T follicular helper cell (primary cell): Measurements from ENCODE around the gene MIB1.

ENCODE experiments used
- DNase-seq: peaks from one replicate; pipeline ENCODE4 v3.0.0-alpha.2; 2020; ENCODE audit warnings: low read depth

The MIB1 gene

DNA sequence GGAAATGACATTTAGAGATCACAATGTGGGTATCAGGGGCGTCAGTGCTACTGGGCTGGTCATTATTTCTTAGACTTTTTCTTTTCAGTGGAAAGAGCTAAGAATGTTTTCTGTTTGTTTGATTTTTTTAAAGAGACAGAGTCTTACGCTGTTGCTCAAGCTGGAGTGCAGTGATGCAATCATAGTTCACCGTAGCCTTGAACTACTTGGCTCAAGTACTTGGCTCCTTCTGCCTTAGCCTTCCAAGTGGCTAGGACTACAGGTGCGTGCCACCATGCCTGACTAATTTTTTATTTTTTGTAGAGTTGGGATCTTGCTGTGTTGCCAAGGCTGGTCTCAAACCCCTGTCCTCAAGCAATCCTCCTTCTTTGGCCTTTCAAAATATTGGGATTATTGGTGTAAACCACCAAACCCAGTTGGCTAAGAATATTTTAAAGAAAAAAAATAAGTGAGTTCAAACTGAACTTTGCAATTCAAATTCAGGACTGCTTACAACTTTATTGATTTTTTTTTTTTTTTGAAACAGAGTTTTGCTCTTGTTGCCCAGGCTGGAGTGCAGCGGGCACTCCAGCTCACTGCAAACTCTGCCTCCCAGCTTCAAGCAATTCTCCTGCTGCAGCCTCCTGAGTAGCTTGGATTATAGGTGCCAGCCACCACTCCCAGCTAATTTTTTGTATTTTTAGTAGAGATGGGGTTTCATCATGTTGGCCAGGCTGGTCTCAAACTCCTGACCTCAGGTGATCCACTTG, 154.2 kb downstream of the MIB1 start:
- DNase-seq, result no peak

DNA sequence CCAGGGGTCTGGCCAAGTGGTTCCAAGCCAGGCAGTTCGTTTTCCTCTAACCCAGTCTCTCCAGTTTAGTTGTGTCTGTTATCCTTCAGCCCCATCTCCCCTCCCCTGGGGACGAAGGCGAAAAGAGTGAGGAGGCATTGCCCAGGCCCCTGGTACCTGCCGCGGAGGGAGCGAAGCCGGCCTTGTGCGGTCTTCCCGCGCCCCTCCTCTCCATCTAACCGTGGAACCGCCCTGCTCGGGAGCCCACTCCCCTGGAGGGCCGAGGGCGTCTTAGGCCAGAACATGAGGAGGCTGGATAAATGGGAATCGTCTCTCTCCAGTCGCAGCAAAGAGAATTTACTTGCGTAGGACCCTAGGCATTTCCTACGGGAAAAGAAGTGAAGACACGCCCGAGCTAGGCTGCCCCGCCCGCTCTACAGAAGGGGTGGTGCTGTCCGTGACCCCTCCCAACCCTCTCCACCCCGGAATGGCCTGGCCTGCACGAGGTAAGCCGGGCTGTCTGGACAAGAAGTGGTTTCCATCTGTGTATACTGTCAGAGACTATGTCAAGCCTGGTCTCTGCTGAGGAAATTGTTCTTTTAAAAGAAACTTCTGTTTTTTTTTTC, 156.2 kb downstream of the MIB1 start:
- no peak for DNase-seq

DNA sequence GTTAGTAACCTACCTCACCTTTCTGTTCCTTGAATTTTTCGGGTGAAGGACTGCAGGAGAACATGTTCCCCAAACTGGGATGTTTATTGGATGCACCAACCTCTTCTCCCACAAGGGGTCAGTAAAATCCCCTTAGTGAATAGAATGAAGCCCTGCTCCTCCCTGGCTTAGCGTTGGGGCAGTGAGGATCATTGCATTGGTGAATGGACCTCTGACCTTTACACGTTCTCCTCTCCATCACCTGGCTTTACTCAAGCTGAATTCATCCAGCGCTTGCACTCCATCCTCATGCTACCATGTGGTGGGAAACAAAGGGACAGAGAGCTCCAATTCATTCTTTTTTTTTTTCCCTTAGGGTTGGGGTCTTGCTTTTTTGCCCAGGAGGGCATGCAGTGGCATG, 157.2 kb downstream of the MIB1 start:
- DNase-seq, result no peak

GRCh38 chr18:21900605-21901352, 160.2 kb downstream of the MIB1 start:
- DNase-seq, result no peak

DNA sequence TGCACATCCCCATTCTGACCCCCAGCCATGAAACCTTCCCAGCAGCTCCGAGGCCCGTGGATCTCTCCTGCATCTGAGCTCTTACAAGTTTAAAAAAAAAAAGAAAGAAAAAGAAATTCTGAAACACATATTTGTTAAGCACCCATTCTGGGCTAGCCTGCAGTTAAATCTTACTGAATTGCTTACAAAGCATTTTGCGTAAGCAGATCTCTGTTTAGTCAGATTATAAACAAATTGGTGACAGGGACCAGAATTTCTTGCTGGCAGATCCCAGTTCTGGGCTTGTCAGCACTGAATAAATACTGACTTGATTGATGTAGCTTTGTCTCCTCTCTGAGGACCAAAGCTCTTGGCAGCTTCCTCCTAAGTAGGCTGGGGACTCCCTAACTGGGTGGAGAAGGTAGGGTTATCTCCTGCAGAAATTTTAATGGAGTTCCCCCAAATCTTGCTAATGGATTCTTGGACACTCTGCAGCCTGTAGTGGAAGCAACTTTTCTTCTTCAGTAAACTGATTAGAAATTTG, 160.9 kb downstream of the MIB1 start:
- DNase-seq, result no peak

DNA sequence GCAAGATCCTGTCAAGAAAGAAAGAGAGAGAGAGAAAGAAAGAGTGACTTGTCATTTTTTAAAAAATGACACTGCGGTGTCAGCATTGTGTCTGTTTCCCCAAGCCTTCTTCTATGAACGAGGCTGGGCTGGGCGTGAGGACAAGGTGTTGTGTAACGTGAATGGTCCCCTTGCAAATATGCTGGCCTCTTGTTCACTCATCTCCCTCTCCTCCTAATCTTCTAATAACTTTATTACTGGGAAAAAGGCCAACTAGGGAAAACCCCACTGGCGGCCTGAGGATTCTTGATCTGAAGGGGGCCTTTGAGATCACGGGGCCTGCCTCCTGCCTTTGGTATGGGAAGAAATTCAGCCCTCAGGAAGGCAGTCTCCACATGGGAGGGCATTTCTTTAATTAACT, 163.1 kb downstream of the MIB1 start:
- no peak for DNase-seq

DNA sequence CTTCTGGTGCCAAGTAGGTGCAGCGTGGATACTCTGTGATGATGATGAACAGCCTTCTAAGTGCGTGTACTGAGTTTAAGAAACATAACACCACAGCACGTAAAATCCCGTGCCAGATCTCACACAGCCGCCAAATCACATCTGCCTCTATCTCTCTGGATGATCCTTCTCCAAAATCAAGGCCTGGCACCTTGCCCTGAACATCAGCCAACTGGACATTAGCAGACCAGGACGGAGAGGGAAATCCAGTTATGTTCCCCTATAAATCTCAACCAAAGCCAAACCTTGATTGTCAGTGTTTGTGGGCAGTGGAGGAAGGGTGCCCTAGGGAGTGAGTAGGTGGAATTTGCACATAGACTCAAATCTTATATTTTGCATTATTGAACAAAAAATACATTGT, 164.3 kb downstream of the MIB1 start:
- no peak for DNase-seq

DNA sequence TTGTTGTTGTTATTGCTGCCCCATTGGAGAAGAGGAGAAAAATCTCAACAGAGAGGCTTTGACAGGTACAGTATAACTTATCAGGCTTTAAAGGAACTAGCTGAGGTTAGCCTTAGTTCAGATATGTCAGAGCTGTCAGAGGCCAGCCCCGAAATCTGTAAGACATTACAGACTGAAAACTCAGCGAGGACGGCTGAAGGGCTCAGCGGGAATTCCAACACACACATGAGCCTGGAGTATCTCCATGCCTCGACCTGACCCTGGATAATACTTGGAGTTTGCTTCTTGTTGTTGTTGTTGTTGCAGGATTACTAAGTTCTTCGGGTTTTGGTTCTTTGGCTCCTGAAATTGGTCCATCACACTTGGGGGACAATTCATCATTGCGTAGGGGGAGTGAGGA, 166.9 kb downstream of the MIB1 start:
- no peak for DNase-seq

DNA sequence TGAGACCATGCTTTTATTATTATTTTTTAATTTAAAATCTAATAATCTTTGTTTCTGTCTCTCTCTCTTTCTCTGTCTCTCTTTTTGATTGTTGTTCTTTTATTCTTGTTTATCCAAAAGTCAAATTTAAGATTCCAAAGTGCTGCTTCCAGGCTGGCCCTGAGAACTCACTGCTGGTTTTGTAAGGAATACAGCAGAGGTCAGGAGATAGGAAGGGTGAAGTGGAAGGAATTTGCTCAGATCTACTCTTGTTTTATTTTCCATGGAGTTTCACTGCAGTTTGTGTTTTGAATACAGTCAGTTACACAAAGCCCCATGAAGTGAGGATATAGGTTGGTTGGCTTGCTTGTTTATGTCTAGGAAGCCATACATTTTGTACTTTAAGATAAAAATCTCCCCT, 168.1 kb downstream of the MIB1 start:
- no peak for DNase-seq

DNA sequence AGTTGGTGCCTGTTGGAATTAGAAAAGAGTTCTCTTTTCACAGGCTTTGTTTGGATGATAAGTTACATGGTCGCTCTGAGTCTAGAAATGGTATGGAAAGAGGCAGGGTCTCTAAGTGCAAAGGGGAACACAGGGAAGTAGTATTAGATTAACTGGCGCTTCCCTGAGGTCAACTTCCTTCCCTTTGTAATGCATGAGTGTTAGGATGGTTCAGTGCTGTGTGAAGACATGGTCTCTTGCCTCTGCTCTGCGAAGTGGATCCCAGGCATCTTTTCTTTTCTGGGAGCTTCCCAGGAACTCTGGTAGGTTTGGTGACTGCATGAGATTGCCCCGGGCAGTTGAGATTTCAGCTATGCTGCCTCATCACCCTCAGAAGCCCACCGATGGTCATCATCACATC, 170.3 kb downstream of the MIB1 start:
- no peak for DNase-seq

- no peak for DNase-seq
Measured at GRCh38 chr18:21911551-21911950, 171.0 kb downstream of the MIB1 start.

DNA sequence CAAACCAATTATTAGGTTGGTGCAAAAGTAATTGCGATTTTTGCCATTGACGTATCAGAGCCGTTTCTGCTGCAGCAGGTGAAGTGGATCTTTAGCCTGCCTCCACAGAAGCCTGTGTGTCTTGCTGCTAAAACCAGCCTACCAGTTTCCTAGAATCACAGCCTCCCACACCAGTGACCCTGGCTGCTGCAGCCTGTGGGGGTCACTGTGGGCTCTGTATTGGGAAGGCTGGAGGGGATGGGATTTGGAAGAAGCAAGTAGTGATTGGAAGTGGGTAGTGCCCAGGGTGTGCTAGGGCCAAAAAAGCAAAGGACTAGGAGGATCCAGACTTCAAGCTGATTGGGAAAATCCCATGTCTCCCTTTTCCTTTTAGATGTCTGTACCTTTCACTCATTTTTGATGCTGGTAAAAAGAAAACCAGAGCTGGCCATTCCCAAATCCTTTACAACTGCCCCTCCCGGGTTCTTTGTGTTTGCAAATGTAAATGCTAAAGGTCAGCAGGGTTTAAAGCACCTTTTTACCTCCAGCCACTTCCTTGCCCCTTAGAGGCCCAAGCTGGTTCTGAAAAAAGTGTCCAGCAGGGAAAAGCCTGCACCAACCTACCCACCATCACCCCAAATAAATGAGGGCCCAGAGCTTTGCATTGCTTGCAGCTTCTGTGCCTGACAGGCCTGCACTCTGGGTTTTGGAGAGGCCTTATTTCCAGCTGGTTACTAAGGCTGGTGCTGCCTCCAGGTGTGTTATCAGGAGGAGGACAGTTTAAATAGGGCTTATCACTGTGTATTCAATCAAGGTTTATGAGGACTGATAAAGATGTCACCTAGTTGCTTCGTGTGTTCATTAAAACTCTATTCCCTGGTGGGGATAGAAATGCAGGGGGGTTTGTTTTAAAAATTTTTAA, 172.0 kb downstream of the MIB1 start:
- DNase-seq, result no peak

DNA sequence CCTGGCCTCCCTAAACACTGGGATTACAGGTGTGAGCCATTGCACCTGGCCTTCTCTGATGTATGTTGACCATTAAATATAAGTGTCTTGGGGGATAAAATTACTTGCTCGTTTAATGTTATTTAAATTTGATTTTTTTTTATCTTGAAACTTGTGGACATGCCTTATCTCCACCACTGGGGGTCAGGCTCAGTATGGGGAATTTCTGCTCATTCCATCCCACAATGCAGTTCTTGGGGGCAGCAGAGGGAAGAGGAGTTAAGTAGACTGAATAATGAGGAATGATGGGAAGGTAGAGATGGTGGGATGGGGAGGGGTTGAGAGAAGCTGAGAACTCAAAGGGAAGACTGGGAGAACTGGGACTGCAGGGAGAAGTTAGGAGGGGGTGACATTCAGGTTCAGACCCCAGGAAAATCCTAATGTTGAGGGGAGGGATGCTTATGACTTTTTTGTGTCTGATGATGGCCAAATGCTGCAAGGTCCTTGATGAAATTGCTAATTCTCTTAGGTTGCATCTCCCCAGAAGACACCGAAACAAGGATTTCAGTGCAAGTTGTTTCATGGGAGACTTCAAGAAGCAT, 174.2 kb downstream of the MIB1 start:
- DNase-seq, result no peak

- no peak for DNase-seq
Measured at GRCh38 chr18:21915546-21915945, 175.0 kb downstream of the MIB1 start.

- no peak for DNase-seq
Measured at GRCh38 chr18:21916594-21916993, 176.0 kb downstream of the MIB1 start.

DNA sequence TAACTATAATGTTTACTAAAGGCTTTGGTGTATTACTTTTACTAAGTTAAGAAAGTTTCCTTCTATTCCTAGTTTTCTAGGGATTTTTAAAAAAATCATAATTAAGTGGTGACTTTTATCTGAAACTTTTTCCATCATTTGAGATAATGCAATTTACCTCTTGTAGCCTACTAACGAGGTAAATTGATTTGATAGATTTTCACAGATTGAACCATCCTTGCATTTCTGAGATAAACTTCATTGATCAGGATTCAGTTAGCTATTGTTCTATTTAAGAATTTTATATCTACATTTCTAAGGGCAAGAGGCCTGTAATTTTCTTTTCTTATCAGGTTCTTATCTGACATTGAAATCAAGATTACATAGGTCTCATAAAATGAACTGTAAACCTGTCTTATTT, 178.1 kb downstream of the MIB1 start:
- DNase-seq, result no peak
